ENCODE data around the gene CHIC2.
"Not testable (repeated sequence)": the region's sequence is repeated elsewhere in the genome, so short reads cannot be mapped to it uniquely, and the experiment has no call there.

Gene CHIC2

GRCh38 chr4:54061873-54062272, 2.5 kb downstream of the CHIC2 start:
- in situ Hi-C loops (cut with MboI; ENCODE audit: low sequenced_read_pairs), result no loop called here

- in situ Hi-C loops (cut with MboI; ENCODE audit: low sequenced_read_pairs), result no loop called here
Measured at GRCh38 chr4:54061067-54061466, 3.3 kb downstream of the CHIC2 start.

GRCh38 chr4:54060116-54060515, 4.3 kb downstream of the CHIC2 start:
- in situ Hi-C loops (cut with MboI; ENCODE audit: low sequenced_read_pairs), result no loop called here

GRCh38 chr4:54058171-54058570, 6.2 kb downstream of the CHIC2 start:
- in situ Hi-C loops (cut with MboI; ENCODE audit: low sequenced_read_pairs), result no loop called here

GRCh38 chr4:54056360-54056759, 8.0 kb downstream of the CHIC2 start:
- in situ Hi-C loops (cut with MboI; ENCODE audit: low sequenced_read_pairs), result no loop called here

GRCh38 chr4:54055494-54055893, 8.9 kb downstream of the CHIC2 start:
- in situ Hi-C loops (cut with MboI; ENCODE audit: low sequenced_read_pairs), result no loop called here

GRCh38 chr4:54054501-54054900, 9.9 kb downstream of the CHIC2 start:
- in situ Hi-C loops (cut with MboI; ENCODE audit: low sequenced_read_pairs), result no loop called here

GRCh38 chr4:54053322-54053721, 11.1 kb downstream of the CHIC2 start:
- in situ Hi-C loops (cut with MboI; ENCODE audit: low sequenced_read_pairs), result not testable (repeated sequence)

GRCh38 chr4:54050214-54050904, 14.0 kb downstream of the CHIC2 start:
- in situ Hi-C loops (cut with MboI; ENCODE audit: low sequenced_read_pairs), result no loop called here

- in situ Hi-C loops (cut with MboI; ENCODE audit: low sequenced_read_pairs), result not testable (repeated sequence)
Measured at GRCh38 chr4:54043630-54044029, 20.8 kb downstream of the CHIC2 start.

- in situ Hi-C loops (cut with MboI; ENCODE audit: low sequenced_read_pairs), result no loop called here
Measured at GRCh38 chr4:54041933-54042332, 22.5 kb downstream of the CHIC2 start.

GRCh38 chr4:54041100-54041499, 23.3 kb downstream of the CHIC2 start:
- in situ Hi-C loops (cut with MboI; ENCODE audit: low sequenced_read_pairs), result no loop called here

GRCh38 chr4:54038056-54038455, 26.3 kb downstream of the CHIC2 start:
- in situ Hi-C loops (cut with MboI; ENCODE audit: low sequenced_read_pairs), result no loop called here

GRCh38 chr4:54036184-54036583, 28.2 kb downstream of the CHIC2 start:
- in situ Hi-C loops (cut with MboI; ENCODE audit: low sequenced_read_pairs), result no loop called here

- in situ Hi-C loops (cut with MboI; ENCODE audit: low sequenced_read_pairs), result no loop called here
Measured at GRCh38 chr4:54032558-54033135, 31.8 kb downstream of the CHIC2 start.

GRCh38 chr4:54027311-54027710, 37.1 kb downstream of the CHIC2 start:
- in situ Hi-C loops (cut with MboI; ENCODE audit: low sequenced_read_pairs), result no loop called here

GRCh38 chr4:54025582-54025981, 38.8 kb downstream of the CHIC2 start:
- in situ Hi-C loops (cut with MboI; ENCODE audit: low sequenced_read_pairs), result no loop called here

- in situ Hi-C loops (cut with MboI; ENCODE audit: low sequenced_read_pairs), result not testable (repeated sequence)
Measured at GRCh38 chr4:54023019-54023418, 41.4 kb downstream of the CHIC2 start.

GRCh38 chr4:54017974-54018373, 46.4 kb downstream of the CHIC2 start:
- in situ Hi-C loops (cut with MboI; ENCODE audit: low sequenced_read_pairs), result no loop called here

GRCh38 chr4:54017308-54017707, 47.1 kb downstream of the CHIC2 start:
- in situ Hi-C loops (cut with MboI; ENCODE audit: low sequenced_read_pairs), result no loop called here

- in situ Hi-C loops (cut with MboI; ENCODE audit: low sequenced_read_pairs), result no loop called here
Measured at GRCh38 chr4:54016504-54016903, 47.9 kb downstream of the CHIC2 start.

- in situ Hi-C loops (cut with MboI; ENCODE audit: low sequenced_read_pairs), result no loop called here
Measured at GRCh38 chr4:54015423-54016030, 48.9 kb downstream of the CHIC2 start.
